Right lobe of liver (tissue), 6 donors: ENCODE data around the gene VGLL4. TPM values are rescaled to one million over a fixed set of nuclear protein-coding genes. Genes with fewer than 3 reads are reported as not detected.

Source experiments
- ATAC-seq, 4 donors: fragments of 200-7000 bp; cut with Tn5 transposase; one replicate each; pipeline ENCODE4 v1.9.1; 2020; ENCODE audit warnings: mild to moderate bottlenecking in 4 of 4, moderate library complexity in 4 of 4
- DNase-seq, 3 donors: peaks; one replicate each; pipeline ENCODE4 v3.0.0-alpha.2; 2020
- H3K27ac ChIP-seq, 3 donors: fragments of 200-600 bp; one replicate each; pipeline ENCODE4 v1.8.0; 2022
- H3K27me3 ChIP-seq, 2 donors: fragments of 200-600 bp; one replicate each; pipeline ENCODE4 v1.8.0; 2022
- H3K36me3 ChIP-seq, 4 donors: fragments of 200-600 bp; sonication (generic) in 1 of 4; one replicate each; pipeline versions ENCODE4 v1.5.1 to v1.8.0; 2017 to 2022; ENCODE audit warnings: control low read depth in 1 of 4
- H3K4me1 ChIP-seq, 4 donors: fragments of 200-600 bp; sonication (generic) in 1 of 4; one replicate each; pipeline versions ENCODE4 v1.5.1 to v1.8.0; 2017 to 2022; ENCODE audit warnings: control low read depth in 1 of 4
- H3K4me3 ChIP-seq, 3 donors: fragments of 200-600 bp; one replicate each; pipeline ENCODE4 v1.8.0; 2022
- H3K9me3 ChIP-seq, 4 donors: fragments of 200-600 bp; sonication (generic) in 1 of 4; one replicate each; pipeline versions ENCODE4 v1.5.1 to v1.8.0; 2017 to 2022; ENCODE audit warnings: control low read depth in 1 of 4
- POLR2A ChIP-seq: fragments of 450-650 bp; IDR thresholded peaks from one replicate; pipeline ENCODE4 v1.6.1; 2017; ENCODE audit warnings: antibody characterized with exemption, mild to moderate bottlenecking
- WGBS: methylation state at CpG from one replicate; pipeline ENCODE4 v1.1.6; 2018; ENCODE audit warnings: low coverage, low lambda C conversion rate; ENCODE audit not compliant: insufficient coverage; ENCODE audit errors: missing lambda C conversion rate; 5-methylcytosine and 5-hydroxymethylcytosine counted together
- intact Hi-C, 2 donors: fragments of 100-400 bp; cut with DNase I; formaldehyde crosslinking; loops; one replicate each; pipeline versions ENCODE4 v1.11.2 to v1.14.1; 2022
- total RNA-seq, 6 experiments: library from RNA; depleted of rRNA in 2 of 6; stranded (reverse); fragments of >200 nt in 2 of 6; fragmentation: NEBNext Ultra II Directional in 3 of 6; extraction: Animal tissue kit (Norgen Biotek cat#: 25700) in 3 of 6; gene quantifications; one replicate each; pipeline versions ENCODE4 v1.1.0 to v1.2.4, GENCODE V29; 2016 to 2023
- TF ChIP-seq, protein P1 (sequence below), 4 donors: fragments of 200-600 bp in 3 of 4; fragments of 450-650 bp in 1 of 4; IDR thresholded peaks; one replicate each; pipeline versions ENCODE4 v1.5.1 to v1.8.0; 2016 to 2022; ENCODE audit warnings: antibody characterized with exemption in 4 of 4, mild to moderate bottlenecking in 2 of 4
- donor health status: DM: no; HTN: yes; CAD: no.
- donor health status: DM: no; HTN: no; CAD: no.
- donor health status: DM: no; HTN: no; CAD: no.
- donor health status: DM: no; HTN: yes; CAD: no.
- donor health status: DM: no; HTN: yes; CAD: no.

Gene VGLL4
- total RNA-seq, 6 experiments from 2014 or later: 10.4 to 22.4 (median 15.2) TPM

DNA sequence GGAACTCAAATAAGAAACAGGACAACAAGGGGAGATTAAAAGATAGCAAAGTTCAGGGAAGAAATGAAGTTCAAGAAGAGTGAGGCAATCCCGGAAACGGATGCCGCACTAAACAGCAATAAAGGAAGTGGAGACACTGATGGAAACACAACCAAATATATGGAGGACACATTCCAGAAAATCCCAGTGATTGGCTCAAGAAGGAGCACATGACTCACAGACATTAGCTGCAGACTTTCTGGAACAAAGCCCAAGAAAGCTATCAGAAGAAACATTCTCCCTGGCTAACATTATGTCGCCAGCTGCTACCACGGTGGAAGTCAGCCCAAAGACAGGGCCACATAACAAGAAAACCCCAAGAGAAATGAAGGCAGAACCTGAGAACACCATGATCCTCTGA is 18.1 kb upstream of the VGLL4 start:
- H3K27me3 ChIP-seq: no peaks in the 10 kb centered on the region
- WGBS: 59% methylated on average over 5 of the region's 5 CpGs
- DNase-seq: no peak
- no peak overlapping the region for H3K27ac ChIP-seq
- peaks cover 0 to 34% (median 12%) of the 10 kb centered on the region in 4 donors for H3K4me1 ChIP-seq
- peak in 1 of 4 donors; percentile 7 for ATAC-seq
- TF ChIP-seq, protein P1, sequence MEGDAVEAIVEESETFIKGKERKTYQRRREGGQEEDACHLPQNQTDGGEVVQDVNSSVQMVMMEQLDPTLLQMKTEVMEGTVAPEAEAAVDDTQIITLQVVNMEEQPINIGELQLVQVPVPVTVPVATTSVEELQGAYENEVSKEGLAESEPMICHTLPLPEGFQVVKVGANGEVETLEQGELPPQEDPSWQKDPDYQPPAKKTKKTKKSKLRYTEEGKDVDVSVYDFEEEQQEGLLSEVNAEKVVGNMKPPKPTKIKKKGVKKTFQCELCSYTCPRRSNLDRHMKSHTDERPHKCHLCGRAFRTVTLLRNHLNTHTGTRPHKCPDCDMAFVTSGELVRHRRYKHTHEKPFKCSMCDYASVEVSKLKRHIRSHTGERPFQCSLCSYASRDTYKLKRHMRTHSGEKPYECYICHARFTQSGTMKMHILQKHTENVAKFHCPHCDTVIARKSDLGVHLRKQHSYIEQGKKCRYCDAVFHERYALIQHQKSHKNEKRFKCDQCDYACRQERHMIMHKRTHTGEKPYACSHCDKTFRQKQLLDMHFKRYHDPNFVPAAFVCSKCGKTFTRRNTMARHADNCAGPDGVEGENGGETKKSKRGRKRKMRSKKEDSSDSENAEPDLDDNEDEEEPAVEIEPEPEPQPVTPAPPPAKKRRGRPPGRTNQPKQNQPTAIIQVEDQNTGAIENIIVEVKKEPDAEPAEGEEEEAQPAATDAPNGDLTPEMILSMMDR (IDR thresholded peaks at IDR 0.05): no peak
- TF ChIP-seq POLR2A: no peak
- H3K36me3 ChIP-seq: no peaks in the 10 kb centered on the region
- H3K9me3 ChIP-seq: no peaks in the 10 kb centered on the region
- intact Hi-C loops: no loop called here
- no peak overlapping the region for H3K4me3 ChIP-seq

DNA sequence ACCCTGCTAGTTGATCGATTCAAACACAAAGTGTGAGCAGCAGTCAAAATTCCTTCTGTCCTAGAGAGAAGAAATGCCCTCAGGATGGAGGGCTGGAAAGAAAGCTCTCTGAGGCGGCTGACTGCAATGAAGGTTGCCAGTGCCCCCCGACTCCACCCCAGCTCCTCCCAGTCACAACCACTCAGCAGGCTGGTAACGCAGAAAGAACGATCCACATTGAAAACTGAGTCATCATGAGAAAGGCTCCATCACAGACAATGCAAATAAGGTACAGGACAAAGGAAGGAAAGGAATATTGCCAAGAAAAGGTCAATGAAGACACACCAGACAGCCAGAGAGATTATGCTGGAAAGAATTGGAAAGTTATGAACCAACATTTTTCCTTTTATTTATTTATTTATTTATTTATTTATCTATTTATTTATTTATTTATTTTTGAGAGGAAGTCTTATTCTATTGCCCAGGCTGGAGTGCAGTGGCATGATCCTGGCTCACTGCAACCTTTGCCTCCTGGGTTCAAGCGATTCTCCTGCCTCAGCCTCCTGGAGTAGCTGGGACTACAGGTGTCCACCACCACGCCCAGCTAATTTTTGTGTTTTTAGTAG is 17.4 kb upstream of the VGLL4 start:
- ATAC-seq (peak in 1 of 4 donors; percentile 57), DNase-seq (no peak)
- 64% methylated on average over 7 of the region's 7 CpGs for WGBS
- H3K36me3 ChIP-seq: no peaks in the 10 kb centered on the region
- no peak for TF ChIP-seq POLR2A
- TF ChIP-seq, protein P1 (IDR thresholded peaks at IDR 0.05): no peak
- no peak overlapping the region for H3K4me3 ChIP-seq
- H3K27me3 ChIP-seq: no peaks in the 10 kb centered on the region
- H3K9me3 ChIP-seq: no peaks in the 10 kb centered on the region
- H3K27ac ChIP-seq: peak overlapping the region; percentile 9 to 38 (median 14)
- peaks cover 0 to 34% (median 12%) of the 10 kb centered on the region in 4 donors for H3K4me1 ChIP-seq
- intact Hi-C loops: no loop called here

DNA sequence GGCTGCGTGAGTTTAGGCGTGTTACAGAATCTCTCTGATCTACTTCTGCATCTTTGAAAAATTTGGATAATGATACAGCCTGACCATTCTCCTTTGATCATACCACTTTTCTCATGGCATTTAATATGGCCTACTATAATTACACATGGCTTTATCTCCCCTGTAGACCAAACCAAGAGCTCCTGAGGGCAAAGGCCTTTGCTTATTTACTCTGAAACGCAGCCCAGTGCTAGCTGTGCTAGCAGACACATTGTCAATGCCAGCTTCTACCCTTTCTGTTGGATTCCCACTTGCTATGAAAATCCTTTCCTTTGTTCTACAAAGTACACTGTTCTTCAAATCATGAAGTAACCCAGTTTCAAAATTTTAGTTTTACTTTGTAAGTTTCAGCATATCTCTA is 16.5 kb upstream of the VGLL4 start:
- TF ChIP-seq POLR2A: no peak
- TF ChIP-seq, protein P1 (IDR thresholded peaks at IDR 0.05): no peak
- H3K36me3 ChIP-seq: no peaks in the 10 kb centered on the region
- peak; percentile 95 to 97 (median 97) for ATAC-seq
- 39% methylated on average over 3 of the region's 3 CpGs for WGBS
- peak; percentile 39 to 83 (median 74) for DNase-seq
- H3K4me3 ChIP-seq: no peak overlapping the region
- intact Hi-C loops: no loop called here
- no peaks in the 10 kb centered on the region for H3K27me3 ChIP-seq
- H3K27ac ChIP-seq: peak overlapping the region; percentile 9 to 38 (median 14)
- H3K9me3 ChIP-seq: no peaks in the 10 kb centered on the region
- peaks cover 0 to 34% (median 12%) of the 10 kb centered on the region in 4 donors for H3K4me1 ChIP-seq

DNA sequence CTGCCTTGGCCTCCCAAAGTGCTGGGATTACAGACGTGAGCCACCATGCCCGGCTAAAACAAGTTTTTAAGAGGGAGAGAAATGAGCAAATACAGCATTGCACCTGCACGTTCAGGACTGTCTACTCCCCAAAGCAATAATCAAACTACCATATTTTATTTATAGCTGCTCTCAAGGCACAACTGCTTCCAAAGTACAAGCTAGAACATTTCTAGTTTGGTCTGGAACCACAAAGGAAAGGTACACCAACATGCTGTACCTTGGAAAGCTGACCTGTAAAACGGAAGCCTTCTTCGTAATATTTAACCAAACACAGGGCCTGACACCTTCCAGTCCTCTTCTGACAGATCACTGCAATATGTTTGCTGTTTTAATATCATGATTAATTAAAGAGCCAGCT is 14.5 kb upstream of the VGLL4 start:
- Histone ChIP-seq H3K27ac (no peak overlapping the region), H3K36me3 (no peaks in the 10 kb centered on the region), H3K27me3 (no peaks in the 10 kb centered on the region), H3K4me3 (no peak overlapping the region), H3K9me3 (no peaks in the 10 kb centered on the region), H3K4me1 (peaks cover 0 to 34% (median 12%) of the 10 kb centered on the region in 4 donors)
- DNase-seq (no peak), ATAC-seq (peak in 1 of 4 donors; percentile 18)
- TF ChIP-seq POLR2A: no peak
- TF ChIP-seq, protein P1 (IDR thresholded peaks at IDR 0.05): no peak
- WGBS: 22% methylated on average over 4 of the region's 5 CpGs
- intact Hi-C loops: loop anchor here in 1 of 2 donors (10.0 kb wide), 1 partner anchor 283 kb away; no protein-coding TSS in a partner anchor
